Measurements from ENCODE around the gene ME3.
"Not testable (repeated sequence)": the region's sequence is repeated elsewhere in the genome, so short reads cannot be mapped to it uniquely, and the experiment has no call there.

ME3 gene

GRCh38 chr11:86558841-86559240, 113.6 kb downstream of the ME3 start:
- DNase-seq (ENCODE audit: low spot score), result no peak

GRCh38 chr11:86558207-86558606, 114.2 kb downstream of the ME3 start:
- no peak for DNase-seq (ENCODE audit: low spot score)

- DNase-seq (ENCODE audit: low spot score), result no peak
These were observed 116.5 kb downstream of the ME3 start for GRCh38 chr11:86555866-86556265.

- DNase-seq (ENCODE audit: low spot score), result no peak
These were observed 117.0 kb downstream of the ME3 start for GRCh38 chr11:86555401-86555800.

GRCh38 chr11:86553265-86553664, 119.2 kb downstream of the ME3 start:
- no peak for DNase-seq (ENCODE audit: low spot score)

- no peak for DNase-seq (ENCODE audit: low spot score)
These were observed 120.9 kb downstream of the ME3 start for GRCh38 chr11:86551288-86552092.

GRCh38 chr11:86550757-86551156, 121.7 kb downstream of the ME3 start:
- no peak for DNase-seq (ENCODE audit: low spot score)

GRCh38 chr11:86548271-86548917, 124.0 kb downstream of the ME3 start:
- DNase-seq (ENCODE audit: low spot score), result no peak

GRCh38 chr11:86547727-86548126, 124.7 kb downstream of the ME3 start:
- DNase-seq (ENCODE audit: low spot score), result no peak

GRCh38 chr11:86541299-86541698, 131.1 kb downstream of the ME3 start:
- not testable (repeated sequence) for DNase-seq (ENCODE audit: low spot score)

- no peak for DNase-seq (ENCODE audit: low spot score)
These were observed 134.2 kb downstream of the ME3 start for GRCh38 chr11:86538223-86538548.

- no peak for DNase-seq (ENCODE audit: low spot score)
These were observed 134.7 kb downstream of the ME3 start for GRCh38 chr11:86537541-86538222.

- no peak for DNase-seq (ENCODE audit: low spot score)
These were observed 136.6 kb downstream of the ME3 start for GRCh38 chr11:86535773-86536172.

GRCh38 chr11:86524620-86525352, 147.6 kb downstream of the ME3 start:
- DNase-seq (ENCODE audit: low spot score), result no peak

GRCh38 chr11:86523738-86524619, 148.4 kb downstream of the ME3 start:
- no peak for DNase-seq (ENCODE audit: low spot score)

GRCh38 chr11:86522512-86522911, 149.9 kb downstream of the ME3 start:
- DNase-seq (ENCODE audit: low spot score), result not testable (repeated sequence)

- DNase-seq (ENCODE audit: low spot score), result no peak
These were observed 153.1 kb downstream of the ME3 start for GRCh38 chr11:86519064-86519911.

- no peak for DNase-seq (ENCODE audit: low spot score)
These were observed 154.2 kb downstream of the ME3 start for GRCh38 chr11:86518211-86518610.

GRCh38 chr11:86517557-86517956, 154.9 kb downstream of the ME3 start:
- DNase-seq (ENCODE audit: low spot score), result no peak

- no peak for DNase-seq (ENCODE audit: low spot score)
These were observed 156.9 kb downstream of the ME3 start for GRCh38 chr11:86515297-86516094.

Measured in NAMALWA (cell line).